GM21390 (cell line): ENCODE measurements around the gene UBAP2.

Experiments
- ATAC-seq: cut with Tn5 transposase; IDR thresholded peaks from one replicate; pipeline ENCODE4 v1.9.1; 2021; ENCODE audit not compliant: unreplicated experiment

The UBAP2 gene

GRCh38 chr9:33880211-33881089, 168.2 kb downstream of the UBAP2 start:
- ATAC-seq, result no peak

GRCh38 chr9:33878691-33879366, 169.9 kb downstream of the UBAP2 start:
- ATAC-seq, result no peak

GRCh38 chr9:33877727-33878489, 170.8 kb downstream of the UBAP2 start:
- no peak for ATAC-seq
